Skin epidermis (tissue), 12 donors: ENCODE measurements around the gene LCE3E.

Experiments
- H3K27ac ChIP-seq, 21 experiments: fragments of 200-600 bp; sonication (generic) in 11 of 21; one replicate each; pipeline ENCODE4 v1.5.0; 2020; ENCODE audit warnings: mild to moderate bottlenecking in 3 of 21, inconsistent platforms in 2 of 21, moderate library complexity in 2 of 21
- H3K4me3 ChIP-seq, 7 experiments: fragments of 200-600 bp; sonication (generic) in 2 of 7; one replicate each; pipeline ENCODE4 v1.5.0; 2020; ENCODE audit warnings: inconsistent platforms in 2 of 7, mild to moderate bottlenecking in 2 of 7, moderate library complexity in 1 of 7

LCE3E gene

DNA sequence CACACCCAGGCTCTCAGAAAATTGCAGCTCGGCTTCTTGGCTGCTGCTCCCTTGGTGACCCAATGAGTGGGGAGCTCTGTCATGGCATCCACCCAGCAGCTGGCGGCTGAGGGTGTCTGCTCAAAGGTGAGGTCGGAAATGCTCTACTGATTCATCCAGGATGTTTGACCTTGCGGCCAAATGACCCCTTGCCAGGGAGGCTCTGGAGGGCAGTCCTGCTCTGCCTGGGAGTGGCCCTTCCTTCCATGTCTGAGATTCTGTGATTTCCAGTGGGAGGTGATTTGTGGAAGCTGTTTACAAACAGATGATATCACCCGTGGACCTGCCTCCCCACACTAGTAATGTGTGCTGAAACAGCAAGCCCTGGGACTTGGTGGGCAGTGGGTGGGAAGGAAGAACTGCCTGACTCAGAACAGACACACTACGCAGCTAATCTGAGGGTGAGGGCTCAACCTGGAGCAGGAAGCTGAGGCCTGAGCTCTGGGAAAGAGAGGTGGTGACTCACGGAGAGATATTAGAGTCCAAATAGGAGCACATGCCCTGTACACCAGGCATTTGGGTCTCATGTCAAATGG is 49.3 kb downstream of the LCE3E start:
- Histone ChIP-seq H3K27ac (peak overlapping the region in 2 of 21 experiments; percentile 31 to 57), H3K4me3 (no peak overlapping the region)

DNA sequence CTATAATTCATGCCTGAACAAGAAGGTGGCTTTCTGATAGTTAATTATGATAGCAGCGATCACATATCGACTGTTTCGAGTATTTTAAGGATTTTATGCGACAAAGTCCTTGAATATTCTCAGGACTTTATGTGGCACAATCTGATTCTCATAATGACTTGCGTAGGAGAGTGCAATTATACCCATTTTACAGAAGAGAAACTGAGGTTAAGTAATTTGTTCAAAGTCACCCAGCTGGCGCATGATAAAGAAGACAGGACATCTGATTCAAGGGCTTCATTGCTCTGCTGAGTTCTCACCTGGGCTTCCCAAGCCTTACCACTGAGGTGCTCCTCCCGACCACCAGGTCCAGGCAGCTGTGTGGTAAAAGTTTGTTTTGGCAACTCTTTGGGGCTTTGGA is 50.5 kb downstream of the LCE3E start:
- no peak overlapping the region for H3K27ac ChIP-seq
- H3K4me3 ChIP-seq, result no peak overlapping the region
